Tibial artery (tissue), 4 donors: ENCODE data around the gene GNG2.

Experiments used
- DNase-seq, 2 donors: peaks; one replicate each; pipeline ENCODE4 v3.0.0-alpha.2; 2019
- H3K27ac ChIP-seq, 2 donors: fragments of 200-600 bp; sonication (generic) in 1 of 2; 1 replicate in 1 of 2; 2 replicates in 1 of 2; pipeline ENCODE4 v1.5.1; 2018 to 2019; ENCODE audit warnings: mild to moderate bottlenecking in 1 of 2
- H3K27me3 ChIP-seq, 2 donors: fragments of 200-600 bp; sonication (generic) in 1 of 2; one replicate each; pipeline versions ENCODE4 v1.5.1 to v1.6.0; 2016 to 2019
- H3K36me3 ChIP-seq, 3 donors: fragments of 200-600 bp; sonication (generic) in 2 of 3; one replicate each; pipeline ENCODE4 v1.5.1; 2016 to 2019; ENCODE audit warnings: mild to moderate bottlenecking in 2 of 3
- H3K4me1 ChIP-seq, 4 donors: fragments of 200-600 bp; sonication (generic) in 2 of 4; 1 replicate in 3 of 4; 2 replicates in 1 of 4; pipeline ENCODE4 v1.5.1; 2016 to 2019
- H3K4me3 ChIP-seq, 2 donors: fragments of 200-600 bp; sonication (generic) in 1 of 2; 1 replicate in 1 of 2; 2 replicates in 1 of 2; pipeline ENCODE4 v1.5.1; 2018 to 2019; ENCODE audit warnings: mild to moderate bottlenecking in 2 of 2
- H3K9me3 ChIP-seq, 3 donors: fragments of 200-600 bp; sonication (generic) in 1 of 3; one replicate each; pipeline ENCODE4 v1.5.1; 2016 to 2019
- intact Hi-C: fragments of 100-400 bp; cut with DNase I; formaldehyde crosslinking; loops from one replicate; pipeline ENCODE4 v1.15.0; 2023; ENCODE audit warnings: low total_unique reads
- TF ChIP-seq, protein P1 (sequence below), 2 experiments: fragments of 200-600 bp in 1 of 2; fragments of 450-650 bp in 1 of 2; IDR thresholded peaks; one replicate each; pipeline ENCODE4 v1.5.1; 2017 to 2019; ENCODE audit warnings: antibody characterized with exemption in 2 of 2, mild to moderate bottlenecking in 1 of 2, moderate library complexity in 1 of 2

The GNG2 gene

GRCh38 chr14:51869411-51870100 lies 9.1 kb downstream of the GNG2 start:
- H3K4me3 ChIP-seq = no peak overlapping the region
- H3K27me3 ChIP-seq = no peaks in the 10 kb centered on the region
- intact Hi-C loops = no loop called here
- no peaks in the 10 kb centered on the region for H3K36me3 ChIP-seq
- TF ChIP-seq, protein P1, sequence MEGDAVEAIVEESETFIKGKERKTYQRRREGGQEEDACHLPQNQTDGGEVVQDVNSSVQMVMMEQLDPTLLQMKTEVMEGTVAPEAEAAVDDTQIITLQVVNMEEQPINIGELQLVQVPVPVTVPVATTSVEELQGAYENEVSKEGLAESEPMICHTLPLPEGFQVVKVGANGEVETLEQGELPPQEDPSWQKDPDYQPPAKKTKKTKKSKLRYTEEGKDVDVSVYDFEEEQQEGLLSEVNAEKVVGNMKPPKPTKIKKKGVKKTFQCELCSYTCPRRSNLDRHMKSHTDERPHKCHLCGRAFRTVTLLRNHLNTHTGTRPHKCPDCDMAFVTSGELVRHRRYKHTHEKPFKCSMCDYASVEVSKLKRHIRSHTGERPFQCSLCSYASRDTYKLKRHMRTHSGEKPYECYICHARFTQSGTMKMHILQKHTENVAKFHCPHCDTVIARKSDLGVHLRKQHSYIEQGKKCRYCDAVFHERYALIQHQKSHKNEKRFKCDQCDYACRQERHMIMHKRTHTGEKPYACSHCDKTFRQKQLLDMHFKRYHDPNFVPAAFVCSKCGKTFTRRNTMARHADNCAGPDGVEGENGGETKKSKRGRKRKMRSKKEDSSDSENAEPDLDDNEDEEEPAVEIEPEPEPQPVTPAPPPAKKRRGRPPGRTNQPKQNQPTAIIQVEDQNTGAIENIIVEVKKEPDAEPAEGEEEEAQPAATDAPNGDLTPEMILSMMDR (IDR thresholded peaks at IDR 0.05) = no peak
- no peaks in the 10 kb centered on the region for H3K4me1 ChIP-seq
- no peak overlapping the region for H3K27ac ChIP-seq
- no peak for DNase-seq
- H3K9me3 ChIP-seq = no peaks in the 10 kb centered on the region

GRCh38 chr14:51870606-51871005 lies 10.2 kb downstream of the GNG2 start:
- no peaks in the 10 kb centered on the region for H3K36me3 ChIP-seq
- TF ChIP-seq, protein P1 (IDR thresholded peaks at IDR 0.05) = no peak
- H3K4me1 ChIP-seq = no peaks in the 10 kb centered on the region
- intact Hi-C loops = no loop called here
- no peak overlapping the region for H3K27ac ChIP-seq
- no peaks in the 10 kb centered on the region for H3K27me3 ChIP-seq
- no peak overlapping the region for H3K4me3 ChIP-seq
- no peak for DNase-seq
- no peaks in the 10 kb centered on the region for H3K9me3 ChIP-seq

DNA sequence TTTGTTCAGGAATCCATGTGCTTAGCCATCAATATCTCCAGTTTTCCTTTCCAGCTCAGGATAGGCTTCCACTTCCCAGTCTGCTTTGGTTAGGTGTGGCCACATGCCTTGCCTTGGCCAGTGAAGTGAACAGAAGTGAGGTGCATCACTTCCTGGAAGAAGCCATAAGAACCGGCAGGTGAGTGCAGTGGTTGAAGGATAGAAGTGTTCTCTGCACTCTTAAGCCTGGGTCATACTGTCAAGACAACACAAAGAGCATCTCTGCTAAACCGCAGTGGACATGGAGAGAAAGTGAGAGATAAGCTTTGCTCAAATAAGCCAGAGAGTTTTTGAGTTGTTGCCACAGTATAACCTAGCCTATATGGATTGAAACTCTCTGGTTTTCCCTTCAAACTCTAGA lies 11.4 kb downstream of the GNG2 start:
- Histone ChIP-seq H3K36me3 (no peaks in the 10 kb centered on the region), H3K27ac (no peak overlapping the region), H3K4me1 (no peaks in the 10 kb centered on the region), H3K9me3 (no peaks in the 10 kb centered on the region), H3K27me3 (no peaks in the 10 kb centered on the region), H3K4me3 (no peak overlapping the region)
- DNase-seq = no peak
- intact Hi-C loops = no loop called here
- TF ChIP-seq, protein P1 (IDR thresholded peaks at IDR 0.05) = no peak

- H3K27me3 ChIP-seq = no peaks in the 10 kb centered on the region
- TF ChIP-seq, protein P1 (IDR thresholded peaks at IDR 0.05) = no peak
- DNase-seq = no peak
- H3K27ac ChIP-seq = no peak overlapping the region
- H3K4me1 ChIP-seq = no peaks in the 10 kb centered on the region
- H3K9me3 ChIP-seq = no peaks in the 10 kb centered on the region
- intact Hi-C loops = no loop called here
- H3K4me3 ChIP-seq = no peak overlapping the region
- no peaks in the 10 kb centered on the region for H3K36me3 ChIP-seq
Measured at GRCh38 chr14:51872396-51872795, 12.0 kb downstream of the GNG2 start.

DNA sequence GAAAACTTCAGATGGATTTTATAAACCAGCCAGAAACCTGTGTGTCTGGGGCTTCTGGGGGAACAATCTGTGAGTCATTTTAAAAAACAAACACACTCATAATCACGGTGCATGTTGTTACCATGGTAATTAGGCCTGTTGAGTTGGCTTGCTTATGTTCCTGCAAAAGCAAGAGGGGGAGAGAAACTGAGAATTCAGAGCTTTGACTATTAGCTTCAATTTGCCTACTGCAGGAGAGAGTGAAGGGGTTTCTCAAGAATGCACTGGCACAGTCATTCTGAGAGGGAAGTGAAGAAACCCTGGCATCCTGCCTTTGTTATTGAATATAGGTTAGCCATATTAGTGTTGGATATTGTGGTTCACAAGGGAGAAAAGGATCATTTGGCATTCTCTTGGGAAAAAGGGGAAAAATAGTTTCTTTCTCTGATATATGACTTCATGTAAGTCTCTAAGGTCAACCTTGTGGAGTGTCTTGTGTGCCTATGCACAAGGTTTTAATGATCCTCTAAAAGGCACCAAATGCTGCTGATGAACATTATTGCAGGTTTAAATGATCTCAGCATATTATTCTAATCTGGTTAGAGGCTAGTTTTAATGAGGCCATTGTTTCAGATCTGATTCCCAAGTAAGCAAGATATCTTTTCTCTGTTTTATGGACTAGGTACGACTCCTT lies 12.9 kb downstream of the GNG2 start:
- H3K9me3 ChIP-seq = no peaks in the 10 kb centered on the region
- H3K4me1 ChIP-seq = no peaks in the 10 kb centered on the region
- H3K36me3 ChIP-seq = no peaks in the 10 kb centered on the region
- H3K4me3 ChIP-seq = no peak overlapping the region
- DNase-seq = no peak
- intact Hi-C loops = no loop called here
- H3K27ac ChIP-seq = no peak overlapping the region
- H3K27me3 ChIP-seq = no peaks in the 10 kb centered on the region
- TF ChIP-seq, protein P1 (IDR thresholded peaks at IDR 0.05) = no peak
